Thyroid gland (tissue), 4 donors: ENCODE data around the gene DTHD1. TPM values are rescaled to one million over a fixed set of nuclear protein-coding genes. Genes with fewer than 3 reads are reported as not detected.

Source experiments
- DNase-seq, 2 donors: peaks; one replicate each; pipeline ENCODE4 v3.0.0-alpha.2; 2019
- H3K27ac ChIP-seq, 3 donors: fragments of 200-600 bp; sonication (generic); 1 replicate in 2 of 3; 2 replicates in 1 of 3; pipeline ENCODE4 v1.5.1; 2016 to 2019; ENCODE audit warnings: mild to moderate bottlenecking in 1 of 3, moderate library complexity in 1 of 3
- H3K27me3 ChIP-seq: fragments of 200-600 bp; sonication (generic); one replicate; pipeline ENCODE4 v1.5.1; 2019
- H3K36me3 ChIP-seq, 2 donors: fragments of 200-600 bp; sonication (generic); one replicate each; pipeline ENCODE4 v1.5.1; 2016 to 2019
- H3K4me1 ChIP-seq, 2 donors: fragments of 200-600 bp; sonication (generic); one replicate each; pipeline ENCODE4 v1.5.1; 2017 to 2019
- H3K4me3 ChIP-seq, 3 donors: fragments of 200-600 bp; sonication (generic); replicated peaks in 1 of 3; 1 replicate in 2 of 3; 2 replicates in 1 of 3; pipeline ENCODE4 v1.5.1; 2016; ENCODE audit warnings: mild to moderate bottlenecking in 1 of 3
- H3K9me3 ChIP-seq: fragments of 200-600 bp; sonication (generic); one replicate; pipeline ENCODE4 v1.5.1; 2017
- POLR2A ChIP-seq, 2 donors: fragments of 450-650 bp; IDR thresholded peaks; one replicate each; pipeline ENCODE4 v1.6.1; 2017; ENCODE audit warnings: antibody characterized with exemption in 2 of 2, mild to moderate bottlenecking in 2 of 2, moderate library complexity in 1 of 2
- WGBS, 2 donors: methylation state at CpG; one replicate each; pipeline ENCODE4 v1.1.5; 2017; 5-methylcytosine and 5-hydroxymethylcytosine counted together
- intact Hi-C: fragments of 100-400 bp; cut with DNase I; formaldehyde crosslinking; loops from one replicate; pipeline ENCODE4 v1.15.1; 2023
- total RNA-seq, 4 donors: library from RNA; depleted of rRNA; stranded (reverse); fragments of >200 nt; gene quantifications; one replicate each; pipeline ENCODE4 v1.2.3, GENCODE V29; 2016
- TF ChIP-seq, protein P1 (sequence below), 6 experiments: fragments of 200-600 bp in 3 of 6; fragments of 450-650 bp in 3 of 6; sonication (generic) in 3 of 6; IDR thresholded peaks; one replicate each; pipeline ENCODE4 v1.5.1; 2016 to 2019; ENCODE audit warnings: antibody characterized with exemption in 6 of 6, mild to moderate bottlenecking in 2 of 6, inconsistent platforms in 1 of 6, moderate library complexity in 1 of 6

Gene DTHD1
- total RNA-seq, 4 donors from 2014 or later: 0.27 to 0.71 (median 0.52) TPM

DNA sequence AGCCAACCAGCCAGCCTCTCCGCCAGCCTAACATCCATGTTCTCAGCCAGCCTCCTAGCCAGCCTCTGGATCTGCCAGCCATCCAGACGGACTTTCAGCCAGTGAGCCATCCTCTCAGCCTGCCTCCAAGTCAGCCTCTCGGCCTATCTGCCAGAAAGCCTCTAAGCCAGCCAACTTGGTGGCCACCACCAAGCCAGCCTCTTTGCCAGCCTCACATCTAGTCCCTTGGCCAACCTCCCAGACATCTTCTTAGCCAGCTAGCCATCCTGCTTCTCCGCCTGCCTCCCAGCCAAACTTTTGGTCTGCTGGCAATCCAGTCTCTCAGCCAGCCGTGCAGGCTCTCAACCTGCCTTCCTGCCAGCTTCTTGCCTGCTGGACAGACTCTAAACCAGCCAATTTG lies 20.7 kb upstream of the DTHD1 start:
- no peak for DNase-seq
- Histone ChIP-seq H3K9me3 (no peaks in the 10 kb centered on the region), H3K27me3 (no peaks in the 10 kb centered on the region), H3K4me3 (no peak overlapping the region), H3K36me3 (no peaks in the 10 kb centered on the region), H3K27ac (no peak overlapping the region), H3K4me1 (peaks cover 4 to 17% of the 10 kb centered on the region in 2 donors)
- TF ChIP-seq, protein P1, sequence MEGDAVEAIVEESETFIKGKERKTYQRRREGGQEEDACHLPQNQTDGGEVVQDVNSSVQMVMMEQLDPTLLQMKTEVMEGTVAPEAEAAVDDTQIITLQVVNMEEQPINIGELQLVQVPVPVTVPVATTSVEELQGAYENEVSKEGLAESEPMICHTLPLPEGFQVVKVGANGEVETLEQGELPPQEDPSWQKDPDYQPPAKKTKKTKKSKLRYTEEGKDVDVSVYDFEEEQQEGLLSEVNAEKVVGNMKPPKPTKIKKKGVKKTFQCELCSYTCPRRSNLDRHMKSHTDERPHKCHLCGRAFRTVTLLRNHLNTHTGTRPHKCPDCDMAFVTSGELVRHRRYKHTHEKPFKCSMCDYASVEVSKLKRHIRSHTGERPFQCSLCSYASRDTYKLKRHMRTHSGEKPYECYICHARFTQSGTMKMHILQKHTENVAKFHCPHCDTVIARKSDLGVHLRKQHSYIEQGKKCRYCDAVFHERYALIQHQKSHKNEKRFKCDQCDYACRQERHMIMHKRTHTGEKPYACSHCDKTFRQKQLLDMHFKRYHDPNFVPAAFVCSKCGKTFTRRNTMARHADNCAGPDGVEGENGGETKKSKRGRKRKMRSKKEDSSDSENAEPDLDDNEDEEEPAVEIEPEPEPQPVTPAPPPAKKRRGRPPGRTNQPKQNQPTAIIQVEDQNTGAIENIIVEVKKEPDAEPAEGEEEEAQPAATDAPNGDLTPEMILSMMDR (IDR thresholded peaks at IDR 0.05): no peak
- no peak for TF ChIP-seq POLR2A (IDR thresholded peaks at IDR 0.05)
- intact Hi-C loops: no loop called here
- WGBS, 2 donors: 90 to 94% methylated on average over 5 of the region's 5 CpGs

DNA sequence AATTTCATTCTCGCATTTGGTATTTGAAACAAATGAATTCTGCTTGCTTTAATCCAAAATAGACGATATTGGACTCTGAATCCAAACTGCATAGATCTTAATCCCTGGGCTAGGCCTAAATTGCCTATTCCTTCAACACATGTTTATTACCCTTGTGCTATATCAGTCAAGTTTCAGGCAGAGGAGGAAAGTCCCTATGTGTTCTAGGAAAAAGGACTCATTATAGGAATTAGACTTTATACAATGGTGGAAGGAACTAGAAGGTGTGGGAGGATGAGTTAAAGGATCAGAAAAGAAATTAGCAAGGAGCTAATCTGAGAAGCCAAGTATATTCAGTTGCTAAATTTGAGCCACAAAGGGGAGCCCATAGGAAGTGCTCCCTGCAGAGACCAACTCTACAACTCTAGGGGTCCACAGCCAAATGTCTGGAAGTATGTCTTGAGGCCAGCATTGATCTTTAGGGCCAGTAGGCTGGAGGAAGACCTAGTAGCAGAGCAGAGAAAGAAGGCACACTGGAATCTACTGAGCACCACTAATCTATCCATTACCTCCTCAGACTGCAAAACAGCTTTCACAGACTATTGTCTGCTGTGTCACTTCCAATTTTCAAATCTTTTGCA lies 17.1 kb upstream of the DTHD1 start:
- no peak for TF ChIP-seq POLR2A (IDR thresholded peaks at IDR 0.05)
- TF ChIP-seq, protein P1 (IDR thresholded peaks at IDR 0.05): no peak
- Histone ChIP-seq H3K4me3 (no peak overlapping the region), H3K9me3 (no peaks in the 10 kb centered on the region), H3K27ac (no peak overlapping the region), H3K36me3 (no peaks in the 10 kb centered on the region), H3K27me3 (no peaks in the 10 kb centered on the region), H3K4me1 (peaks cover 0 to 9% of the 10 kb centered on the region in 2 donors)
- intact Hi-C loops: no loop called here
- WGBS, 2 donors: 96 to 99% methylated on average over 2 of the region's 2 CpGs
- no peak for DNase-seq

DNA sequence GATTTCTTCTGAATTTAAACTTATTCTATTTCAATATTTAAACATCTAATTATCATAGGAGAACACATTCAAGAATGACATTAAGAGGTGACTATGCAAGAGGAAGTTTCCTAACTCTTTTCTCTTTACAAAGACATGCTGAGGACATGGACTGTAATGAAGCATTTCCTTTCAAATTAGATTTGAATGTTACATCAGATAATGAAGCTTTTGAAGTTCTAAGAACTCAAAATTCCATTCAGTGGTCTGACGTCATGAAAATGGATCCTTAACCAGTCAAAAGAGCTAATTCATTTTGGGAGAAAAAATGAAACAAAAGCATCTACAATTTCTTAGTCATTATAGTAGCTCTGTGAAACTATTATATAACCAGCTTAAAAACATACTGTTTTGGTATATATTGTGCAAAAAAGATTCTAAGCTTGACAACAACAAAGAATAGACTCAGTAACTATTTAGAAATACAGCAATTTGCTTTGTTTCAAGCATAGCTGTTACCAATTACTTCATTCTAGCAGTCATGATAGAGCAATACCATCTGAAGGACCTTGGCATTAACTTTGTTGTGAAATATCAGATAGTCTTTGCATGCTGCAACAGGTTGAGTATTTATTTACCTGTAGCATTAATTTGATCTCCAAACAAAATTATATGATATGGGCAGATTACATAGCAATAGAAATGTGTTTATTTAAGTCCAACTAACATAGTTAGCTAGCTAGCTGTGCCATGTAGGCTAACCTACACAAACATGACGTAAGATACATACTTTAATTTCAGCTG lies 13.7 kb upstream of the DTHD1 start:
- TF ChIP-seq, protein P1 (IDR thresholded peaks at IDR 0.05): no peak
- TF ChIP-seq POLR2A (IDR thresholded peaks at IDR 0.05): no peak
- H3K4me3 ChIP-seq: no peak overlapping the region
- H3K9me3 ChIP-seq: no peaks in the 10 kb centered on the region
- H3K36me3 ChIP-seq: no peaks in the 10 kb centered on the region
- no peak for DNase-seq
- no peak overlapping the region for H3K27ac ChIP-seq
- peaks cover 0 to 9% of the 10 kb centered on the region in 2 donors for H3K4me1 ChIP-seq
- 68 to 70% methylated on average over 2 of the region's 2 CpGs for whole genome bisulfite sequencing, 2 donors
- intact Hi-C loops: no loop called here
- H3K27me3 ChIP-seq: no peaks in the 10 kb centered on the region

DNA sequence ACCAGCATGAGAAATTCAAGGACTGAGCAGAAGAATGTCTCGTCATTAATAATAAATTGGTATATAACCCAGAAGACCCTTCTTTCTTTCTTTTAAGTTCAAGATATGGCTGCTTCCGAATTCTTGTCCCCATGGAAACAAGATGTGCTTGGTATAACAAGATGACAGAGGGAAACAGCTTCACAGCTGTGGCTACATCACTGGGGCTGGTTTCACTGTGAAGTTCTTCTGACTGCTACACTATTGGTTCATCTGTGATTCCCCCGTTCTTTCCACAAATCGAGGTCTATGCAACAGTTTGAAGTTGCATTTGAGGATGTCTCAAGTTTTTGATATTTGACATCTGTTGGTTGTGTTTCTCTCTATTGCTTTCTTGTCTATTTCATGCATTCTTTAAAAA lies 12.3 kb upstream of the DTHD1 start:
- Histone ChIP-seq H3K27me3 (no peaks in the 10 kb centered on the region), H3K4me1 (peaks cover 6 to 17% of the 10 kb centered on the region in 2 donors), H3K4me3 (no peak overlapping the region), H3K9me3 (no peaks in the 10 kb centered on the region), H3K36me3 (no peaks in the 10 kb centered on the region), H3K27ac (no peak overlapping the region)
- no peak for TF ChIP-seq POLR2A (IDR thresholded peaks at IDR 0.05)
- TF ChIP-seq, protein P1 (IDR thresholded peaks at IDR 0.05): no peak
- DNase-seq: no peak
- WGBS, 2 donors: 85 to 92% methylated on average over 4 of the region's 4 CpGs
- intact Hi-C loops: no loop called here

DNA sequence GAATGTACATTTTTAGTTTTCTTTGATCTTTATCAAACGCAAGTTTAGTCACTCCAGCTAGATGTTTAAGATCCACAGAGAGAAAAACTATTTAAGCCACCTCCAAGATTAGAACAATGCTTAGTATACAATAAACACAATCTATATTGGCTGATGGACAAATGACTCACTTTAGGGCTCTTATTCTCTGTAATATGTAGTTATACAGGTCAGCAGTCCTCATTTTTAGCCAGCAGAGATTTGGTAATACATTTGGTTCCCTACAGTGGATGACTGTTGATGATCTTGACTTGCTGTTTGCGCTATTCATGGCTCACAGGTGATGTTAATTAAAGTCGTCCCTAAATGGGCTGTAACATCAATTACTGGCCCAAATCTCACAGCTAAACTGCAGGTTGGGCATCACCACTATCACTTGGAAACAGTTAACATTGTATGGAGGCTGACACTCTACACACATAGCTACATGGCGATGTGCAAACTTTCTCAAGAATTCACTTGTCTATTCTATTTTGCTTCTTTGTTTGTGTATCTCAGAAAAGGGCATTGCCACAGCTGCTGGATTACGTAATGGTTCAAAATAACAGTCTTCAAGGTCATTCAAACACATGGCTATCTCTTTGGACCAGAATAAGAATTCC lies 11.8 kb upstream of the DTHD1 start:
- 87 to 90% methylated on average over 5 of the region's 5 CpGs for WGBS, 2 donors
- H3K36me3 ChIP-seq: no peaks in the 10 kb centered on the region
- H3K4me1 ChIP-seq: peaks cover 9 to 20% of the 10 kb centered on the region in 2 donors
- no peak overlapping the region for H3K27ac ChIP-seq
- H3K4me3 ChIP-seq: no peak overlapping the region
- no peak for DNase-seq
- no peaks in the 10 kb centered on the region for H3K27me3 ChIP-seq
- TF ChIP-seq, protein P1 (IDR thresholded peaks at IDR 0.05): no peak
- no peak for TF ChIP-seq POLR2A (IDR thresholded peaks at IDR 0.05)
- H3K9me3 ChIP-seq: no peaks in the 10 kb centered on the region
- intact Hi-C loops: no loop called here
